ENCODE measurements around the gene SLC25A52. TPM values are rescaled to one million over a fixed set of nuclear protein-coding genes. Genes with fewer than 3 reads are reported as not detected.

SLC25A52 gene
- total RNA-seq, 1 experiment from 2014 or later = not detected

DNA sequence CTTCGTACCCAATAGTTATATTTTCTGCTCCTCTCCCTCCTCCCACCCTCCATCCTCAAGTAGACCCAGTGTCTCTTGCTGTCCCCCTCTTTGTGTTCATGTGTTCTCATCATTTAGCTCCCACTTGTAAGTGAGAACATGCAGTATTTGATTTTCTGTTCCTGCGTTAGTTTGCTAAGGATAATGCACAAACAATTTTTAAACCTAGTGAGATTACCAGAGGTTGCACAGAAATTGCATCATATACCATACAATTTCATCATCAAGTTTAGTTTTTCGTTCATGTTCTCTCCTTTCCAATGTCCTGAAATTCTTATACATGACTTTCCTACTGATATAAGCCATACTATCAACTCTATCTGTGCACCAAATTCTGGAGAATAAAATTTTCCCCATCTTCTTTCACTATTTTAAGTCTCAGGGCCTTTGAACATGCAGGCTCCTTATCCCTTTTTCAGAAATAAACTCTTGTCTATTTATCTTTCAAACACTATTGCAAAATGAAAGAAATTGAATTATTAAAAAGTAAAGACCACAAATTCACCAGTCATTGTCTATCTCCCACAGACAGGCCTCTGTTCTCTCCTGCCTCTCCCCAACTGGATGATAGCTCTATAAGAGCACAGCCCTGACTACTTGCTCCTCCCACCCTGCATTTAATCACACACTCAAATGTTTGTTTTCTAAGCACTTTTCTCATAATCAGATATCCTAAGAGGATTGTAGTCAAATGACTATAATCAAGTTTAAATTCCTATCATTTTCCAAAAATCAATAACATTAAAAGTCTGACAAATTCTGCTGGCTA lies 49.1 kb downstream of the SLC25A52 start:
- DNase-seq (ENCODE audit: low read depth) = no peak
- in situ Hi-C loops (cut with HindIII; ENCODE audit: low pct_unique_long_range_greater_than_20kb, low sequenced_read_pairs) = no loop called here

DNA sequence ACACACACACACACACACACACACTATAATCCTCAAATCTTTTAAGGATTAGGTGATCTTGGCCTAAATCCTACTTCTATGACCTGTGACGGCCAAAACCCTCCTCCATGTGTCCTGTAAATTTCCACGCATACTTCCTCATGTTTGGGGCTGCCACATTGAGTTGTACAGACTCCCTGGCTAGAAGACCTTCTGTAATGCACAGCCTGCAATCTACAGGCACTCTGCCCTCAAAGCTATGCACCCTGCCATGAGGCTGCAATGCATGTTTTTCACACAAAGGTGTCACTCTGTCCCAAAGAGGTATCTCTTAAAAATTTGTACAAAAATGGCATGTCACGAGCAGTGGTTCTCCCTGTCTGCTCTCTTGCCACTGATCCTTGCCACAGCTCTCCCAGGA lies 49.9 kb downstream of the SLC25A52 start:
- no peak for DNase-seq (ENCODE audit: low read depth)
- in situ Hi-C loops (cut with HindIII; ENCODE audit: low pct_unique_long_range_greater_than_20kb, low sequenced_read_pairs) = no loop called here

Other genes with a start within 250 kb of the SLC25A52 start
- not detected in 2 replicates for gene TTR, start 169.0 kb downstream of the SLC25A52 start, total RNA-seq (2014; rRNA removed; shearing (Covaris generic); ENCODE audit: low replicate concordance)
- gene B4GALT6, start 76.3 kb downstream of the SLC25A52 start, total RNA-seq (2014; rRNA removed; shearing (Covaris generic); ENCODE audit: low replicate concordance) = 0.78 and 1.0 TPM in 2 replicates
- gene TRAPPC8, start 182.2 kb upstream of the SLC25A52 start, total RNA-seq (2014; rRNA removed; shearing (Covaris generic); ENCODE audit: low replicate concordance) = 18.0 and 38.8 TPM in 2 replicates